MCF 10A (cell line): Measurements from ENCODE around the gene HSD17B14. TPM values are rescaled to one million over a fixed set of nuclear protein-coding genes. Genes with fewer than 3 reads are reported as not detected.
A peak's percentile ranks its signal among the peaks of the same experiment; 100 is the strongest.
"Not testable (repeated sequence)": the region's sequence is repeated elsewhere in the genome, so short reads cannot be mapped to it uniquely, and the experiment has no call there.

Source experiments
- Bru-seq: library from RNA; stranded (reverse); fragments of 400-500 nt; gene quantifications from one replicate; lab custom pipeline; 2021; lab: Mats Ljungman, UMichigan
- BruChase-seq, 2 experiments: library from RNA; stranded (reverse); fragments of 400-500 nt; gene quantifications; one replicate each; lab custom pipeline; 2021; lab: Mats Ljungman, UMichigan
- BruUV-seq: library from RNA; stranded (reverse); fragments of 400-500 nt; replicated peaks from 2 replicates; lab custom pipeline; 2021; lab: Mats Ljungman, UMichigan
- CTCF ChIA-PET: fragments of 300-600 bp; sonication (Branson Sonifier 250); formaldehyde crosslinking; extraction: SDS; loops from one replicate; lab custom pipeline; 2021; ENCODE audit warnings: antibody characterized with exemption, inconsistent platforms; lab: Yijun Ruan, JAX
- POLR2A ChIA-PET: fragments of 300-600, 350-650 bp; sonication (Branson Sonifier 250); formaldehyde crosslinking; extraction: SDS; loops from one replicate; lab custom pipeline; 2020; ENCODE audit warnings: antibody characterized with exemption, inconsistent platforms; lab: Yijun Ruan, JAX
- DNase-seq: peaks from one replicate; pipeline ENCODE4 v3.0.0-alpha.2; 2018; ENCODE audit not compliant: unreplicated experiment
- H3K27ac Mint-ChIP-seq: one replicate; pipeline ENCODE4 v1.8.0; 2022; ENCODE audit warnings: mild to moderate bottlenecking, low read depth, mixed read lengths; ENCODE audit not compliant: unreplicated experiment
- H3K27me3 Mint-ChIP-seq: one replicate; pipeline ENCODE4 v1.8.0; 2022; ENCODE audit warnings: mixed read lengths; ENCODE audit not compliant: insufficient read depth, unreplicated experiment
- H3K36me3 Mint-ChIP-seq: one replicate; pipeline ENCODE4 v1.8.0; 2022; ENCODE audit warnings: mild to moderate bottlenecking, moderate library complexity, mixed read lengths; ENCODE audit not compliant: insufficient read depth, unreplicated experiment
- H3K4me1 Mint-ChIP-seq: one replicate; pipeline ENCODE4 v1.8.0; 2022; ENCODE audit warnings: mixed read lengths; ENCODE audit not compliant: insufficient read depth, unreplicated experiment
- H3K4me3 Mint-ChIP-seq: one replicate; pipeline ENCODE4 v1.8.0; 2022; ENCODE audit warnings: mild to moderate bottlenecking, moderate library complexity, mixed read lengths; ENCODE audit not compliant: unreplicated experiment
- H3K9me3 Mint-ChIP-seq: one replicate; pipeline ENCODE4 v1.8.0; 2022; ENCODE audit warnings: mixed read lengths; ENCODE audit not compliant: unreplicated experiment
- intact Hi-C: fragments of 100-400 bp; cut with micrococcal nuclease; formaldehyde crosslinking; loops from 2 replicates; pipeline ENCODE4 v1.14.1; 2022
- long read RNA-seq: library from polyadenylated mRNA; stranded (forward); transcript quantifications from one replicate; pipeline ENCODE4 v2.0.0, GENCODE V29; 2022
- total RNA-seq: library from RNA; stranded (reverse); gene quantifications from 2 replicates; pipeline ENCODE4 v1.2.3, GENCODE V29; 2022
- TF ChIP-seq, protein P1 (sequence below): fragments of 200-600 bp; IDR thresholded peaks from one replicate; pipeline ENCODE4 v1.8.0; 2022; ENCODE audit warnings: antibody characterized with exemption, mild to moderate bottlenecking; ENCODE audit not compliant: unreplicated experiment

The HSD17B14 gene
- 0.26 and 0.32 TPM in 2 replicates for total RNA-seq
- percentile 25 among the genes with signal in this experiment for Bru-seq, nascent RNA
- BruChase-seq, experiment 1, labeled RNA remaining after a 6-hour chase = percentile 35 among the genes with signal in this experiment
- percentile 34 among the genes with signal in this experiment for BruChase-seq, experiment 2, labeled RNA remaining after a 2-hour chase
- long read RNA-seq = 0 reads

DNA sequence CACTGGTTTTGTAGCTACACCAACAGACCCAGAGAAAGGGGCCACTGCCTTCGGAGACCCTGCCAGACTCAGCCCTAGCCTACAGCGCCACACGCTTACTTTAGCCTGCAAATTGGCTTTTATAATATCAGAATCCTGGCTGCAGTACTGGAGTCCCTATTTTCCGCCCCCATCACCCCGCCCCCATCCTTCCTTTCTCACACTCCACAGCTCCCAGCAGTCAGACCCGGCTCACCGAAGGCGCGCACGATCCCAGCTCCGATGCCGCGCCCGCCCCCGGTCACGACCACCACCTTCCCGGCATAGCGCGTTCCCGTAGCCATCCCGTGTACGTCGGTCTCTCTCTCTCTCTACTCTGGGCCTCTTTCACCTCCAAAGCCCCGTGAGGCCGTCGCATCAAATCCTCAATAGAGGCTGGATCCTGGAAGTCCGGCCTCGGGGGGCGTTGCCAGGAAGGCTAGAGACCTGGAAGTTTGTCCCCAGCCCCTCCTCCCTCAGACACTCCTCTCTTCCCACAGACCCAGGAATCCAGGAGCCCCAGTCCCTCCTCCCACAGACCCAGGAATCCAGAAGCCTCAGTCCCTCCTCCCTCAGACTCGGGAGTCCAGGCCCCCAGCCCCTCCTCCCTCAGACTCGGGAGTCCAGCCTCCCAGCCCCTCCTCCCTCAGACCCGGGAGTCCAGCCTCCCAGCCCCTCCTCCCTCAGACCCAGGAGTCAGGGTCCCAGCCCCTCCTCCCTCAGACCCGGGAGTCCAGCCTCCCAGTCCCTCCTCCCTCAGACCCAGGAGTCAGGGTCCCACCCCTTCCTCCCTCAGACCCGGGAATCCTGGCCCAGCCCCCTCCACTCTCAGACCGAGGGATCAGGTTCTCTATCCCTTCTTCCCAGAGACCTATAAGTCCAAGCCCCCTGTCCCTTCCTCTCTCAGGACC lies at the start of gene HSD17B14:
Gene HSD17B14 (minus strand): TSS at position 403 of the 929 bp plus-strand sequence. CDS start 80 bp downstream, at position 323.
- intact Hi-C loops = no loop called here
- ChIA-PET CTCF (interaction anchor here (0.6 to 12.2 kb wide), 15 partner anchors 9 to 386 kb away, joined by 3 to 337 read pairs (median 5); partner anchors contain the start of genes BCAT2 and CA11), POLR2A (interaction anchor here (0.6 to 0.8 kb wide), 4 partner anchors 28 to 1899 kb away, joined by 3 to 6 read pairs (median 4); no protein-coding TSS in a partner anchor)
- Mint-ChIP-seq H3K27me3 (no peaks in the 10 kb centered on the region), H3K9me3 (no peaks in the 10 kb centered on the region), H3K36me3 (no peaks in the 10 kb centered on the region), H3K4me1 (peaks cover 5% of the 10 kb centered on the region), H3K27ac (no peak within 1 kb of the TSS), H3K4me3 (no peak within 1 kb of the TSS)
- BruUV-seq = no TSS peak
- no peak for DNase-seq
- TF ChIP-seq, protein P1, sequence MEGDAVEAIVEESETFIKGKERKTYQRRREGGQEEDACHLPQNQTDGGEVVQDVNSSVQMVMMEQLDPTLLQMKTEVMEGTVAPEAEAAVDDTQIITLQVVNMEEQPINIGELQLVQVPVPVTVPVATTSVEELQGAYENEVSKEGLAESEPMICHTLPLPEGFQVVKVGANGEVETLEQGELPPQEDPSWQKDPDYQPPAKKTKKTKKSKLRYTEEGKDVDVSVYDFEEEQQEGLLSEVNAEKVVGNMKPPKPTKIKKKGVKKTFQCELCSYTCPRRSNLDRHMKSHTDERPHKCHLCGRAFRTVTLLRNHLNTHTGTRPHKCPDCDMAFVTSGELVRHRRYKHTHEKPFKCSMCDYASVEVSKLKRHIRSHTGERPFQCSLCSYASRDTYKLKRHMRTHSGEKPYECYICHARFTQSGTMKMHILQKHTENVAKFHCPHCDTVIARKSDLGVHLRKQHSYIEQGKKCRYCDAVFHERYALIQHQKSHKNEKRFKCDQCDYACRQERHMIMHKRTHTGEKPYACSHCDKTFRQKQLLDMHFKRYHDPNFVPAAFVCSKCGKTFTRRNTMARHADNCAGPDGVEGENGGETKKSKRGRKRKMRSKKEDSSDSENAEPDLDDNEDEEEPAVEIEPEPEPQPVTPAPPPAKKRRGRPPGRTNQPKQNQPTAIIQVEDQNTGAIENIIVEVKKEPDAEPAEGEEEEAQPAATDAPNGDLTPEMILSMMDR = no peak

DNA sequence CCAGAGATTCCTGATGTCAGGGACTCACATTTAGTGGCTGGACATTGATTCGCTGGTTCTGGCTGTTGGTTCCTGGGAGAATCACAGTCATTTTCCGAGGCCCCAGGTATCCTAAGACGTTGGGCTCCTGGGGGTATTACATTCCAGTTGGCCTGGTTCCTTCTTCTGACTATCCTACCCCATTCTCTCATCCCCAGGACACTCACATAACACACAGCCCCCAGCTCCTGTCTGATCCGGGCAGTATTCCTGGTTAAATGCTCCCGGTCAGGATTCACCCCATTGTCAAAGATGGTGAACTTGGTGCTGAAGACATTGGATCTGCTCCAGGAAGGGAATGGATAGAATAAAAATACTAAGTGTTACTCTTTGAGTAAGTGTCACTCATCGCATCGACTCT lies 47.4 kb upstream of the HSD17B14 start:
- DNase-seq = no peak
- no TSS peak for BruUV-seq
- intact Hi-C loops = no loop called here
- peaks cover 37% of the 10 kb centered on the region for H3K36me3 Mint-ChIP-seq
- no peak overlapping the region for H3K4me3 Mint-ChIP-seq
- ChIA-PET CTCF (no interaction called here), POLR2A (interaction anchor here (1.2 kb wide), 1 partner anchor 12 kb away, joined by 3 read pairs; no protein-coding TSS in a partner anchor)
- TF ChIP-seq, protein P1 = no peak
- H3K9me3 Mint-ChIP-seq = no peaks in the 10 kb centered on the region
- no peaks in the 10 kb centered on the region for H3K4me1 Mint-ChIP-seq
- no peak overlapping the region for H3K27ac Mint-ChIP-seq
- no peaks in the 10 kb centered on the region for H3K27me3 Mint-ChIP-seq

DNA sequence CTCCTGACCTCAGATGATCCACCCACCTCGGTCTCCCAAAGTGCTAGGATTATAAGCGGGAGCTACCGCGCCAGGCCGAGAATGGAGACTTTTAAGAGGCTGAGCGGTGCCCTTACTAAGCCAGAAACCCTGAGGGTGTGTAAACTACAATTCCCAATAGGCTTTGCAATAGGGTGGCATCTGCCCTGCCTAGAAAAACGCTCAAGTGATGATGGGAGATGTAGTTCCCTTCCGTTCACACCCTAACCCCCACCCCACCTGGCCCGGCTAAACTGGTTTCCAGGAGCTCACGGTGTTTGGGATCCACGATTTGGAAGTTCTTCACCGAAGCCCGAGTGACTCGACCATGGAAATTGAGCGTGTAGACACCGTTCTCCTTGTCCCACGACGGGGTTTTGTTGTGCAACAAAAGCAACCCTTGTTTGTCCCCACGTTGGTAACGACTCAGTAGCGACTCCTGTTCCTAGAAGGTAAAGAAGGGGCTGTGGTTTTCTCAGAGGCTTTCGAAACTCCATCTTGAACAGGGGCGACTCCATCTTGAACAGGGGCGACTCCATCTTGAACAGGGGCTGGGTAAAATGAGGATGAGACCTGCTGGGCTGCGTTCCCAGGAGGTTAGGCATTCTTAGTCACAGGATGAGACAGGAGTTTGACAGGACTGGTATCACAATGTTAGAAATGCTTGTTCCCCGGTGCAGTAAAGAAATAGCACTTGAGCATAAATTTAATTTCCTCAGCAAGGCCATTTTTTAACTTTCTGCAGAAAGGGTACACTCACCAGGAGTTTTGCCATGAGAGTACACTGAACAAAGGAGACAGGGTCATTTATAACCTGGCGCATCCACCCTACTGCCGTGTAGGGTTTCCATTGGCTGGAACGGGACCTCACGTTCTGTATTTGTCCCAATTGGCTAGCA lies 45.7 kb upstream of the HSD17B14 start:
- Mint-ChIP-seq H3K27me3 (no peaks in the 10 kb centered on the region), H3K4me3 (no peak overlapping the region), H3K4me1 (no peaks in the 10 kb centered on the region), H3K27ac (no peak overlapping the region), H3K36me3 (peaks cover 54% of the 10 kb centered on the region), H3K9me3 (no peaks in the 10 kb centered on the region)
- DNase-seq = no peak
- BruUV-seq = no TSS peak
- CTCF ChIA-PET = interaction anchor here (0.6 kb wide), 1 partner anchor 152 kb away, joined by 3 read pairs; no protein-coding TSS in a partner anchor
- POLR2A ChIA-PET = interaction anchor here (2.1 kb wide), 1 partner anchor 10 kb away, joined by 14 read pairs; the partner anchor contains the start of gene PPP1R15A
- TF ChIP-seq, protein P1 = no peak
- intact Hi-C loops = no loop called here

DNA sequence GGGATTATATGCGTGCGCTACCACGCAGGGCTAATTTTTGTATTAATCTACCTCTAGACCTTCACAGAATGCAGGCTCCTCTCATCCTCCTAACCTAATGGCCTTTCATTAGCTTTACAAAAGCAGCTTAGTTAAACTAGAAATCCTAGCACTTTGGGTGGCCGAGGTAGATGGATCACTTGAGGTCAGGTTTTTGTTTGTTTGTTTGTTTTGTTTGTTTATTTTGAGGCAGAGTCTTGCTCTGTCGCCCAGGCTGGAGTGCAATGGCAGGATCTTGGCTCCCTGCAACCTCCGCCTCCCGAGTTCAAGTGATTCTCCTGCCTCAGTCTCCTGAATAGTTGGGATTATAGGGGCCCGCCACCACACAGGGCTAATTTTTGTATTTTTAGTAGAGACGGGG lies 43.4 kb upstream of the HSD17B14 start:
- Mint-ChIP-seq H3K36me3 (peaks cover 77% of the 10 kb centered on the region), H3K4me1 (peaks cover 12% of the 10 kb centered on the region)
- DNase-seq, H3K9me3 Mint-ChIP-seq, H3K4me3 Mint-ChIP-seq, H3K27ac Mint-ChIP-seq, H3K27me3 Mint-ChIP-seq, BruUV-seq: not testable (repeated sequence)
- POLR2A ChIA-PET = interaction anchor here (1.6 to 2.1 kb wide), 2 partner anchors 7 to 20 kb away, joined by 7 to 14 read pairs; partner anchors contain the start of genes NUCB1 and PPP1R15A
- intact Hi-C loops = loop anchor here (5.0 kb wide), 1 partner anchor 73 kb away; the partner anchor contains the start of gene BAX
- CTCF ChIA-PET = interaction anchor here (0.7 kb wide), 1 partner anchor 37 kb away, joined by 4 read pairs; no protein-coding TSS in a partner anchor
